GM21526 (cell line): Measurements from ENCODE around the gene DNAH1.

ENCODE experiments used
- ATAC-seq: cut with Tn5 transposase; IDR thresholded peaks from one replicate; pipeline ENCODE4 v1.9.1; 2021; ENCODE audit warnings: moderate library complexity; ENCODE audit not compliant: unreplicated experiment, low FRiP score

DNAH1 gene

GRCh38 chr3:52384019-52384761 lies 68.1 kb downstream of the DNAH1 start:
- ATAC-seq, result no peak

- ATAC-seq, result no peak
Observed at GRCh38 chr3:52385157-52385556, 69.0 kb downstream of the DNAH1 start.

- no peak for ATAC-seq
Observed at GRCh38 chr3:52387481-52387880, 71.4 kb downstream of the DNAH1 start.

GRCh38 chr3:52388348-52388821 lies 72.3 kb downstream of the DNAH1 start:
- no peak for ATAC-seq

GRCh38 chr3:52388933-52389332 lies 72.8 kb downstream of the DNAH1 start:
- no peak for ATAC-seq

- ATAC-seq, result no peak
Observed at GRCh38 chr3:52391096-52391495, 75.0 kb downstream of the DNAH1 start.

- no peak for ATAC-seq
Observed at GRCh38 chr3:52392216-52392930, 76.3 kb downstream of the DNAH1 start.

- ATAC-seq, result no peak
Observed at GRCh38 chr3:52393131-52393807, 77.2 kb downstream of the DNAH1 start.

GRCh38 chr3:52393959-52394670 lies 78.0 kb downstream of the DNAH1 start:
- no peak for ATAC-seq

- ATAC-seq, result no peak
Observed at GRCh38 chr3:52394751-52395502, 78.8 kb downstream of the DNAH1 start.

GRCh38 chr3:52395503-52395865 lies 79.4 kb downstream of the DNAH1 start:
- ATAC-seq, result no peak

- ATAC-seq, result no peak
Observed at GRCh38 chr3:52396011-52396906, 80.1 kb downstream of the DNAH1 start.

- no peak for ATAC-seq
Observed at GRCh38 chr3:52396907-52397591, 80.9 kb downstream of the DNAH1 start.

GRCh38 chr3:52397676-52398399 lies 81.7 kb downstream of the DNAH1 start:
- no peak for ATAC-seq

GRCh38 chr3:52398670-52399081 lies 82.6 kb downstream of the DNAH1 start:
- no peak for ATAC-seq

- no peak for ATAC-seq
Observed at GRCh38 chr3:52399131-52399530, 83.0 kb downstream of the DNAH1 start.

GRCh38 chr3:52399593-52399992 lies 83.5 kb downstream of the DNAH1 start:
- no peak for ATAC-seq

GRCh38 chr3:52400275-52400793 lies 84.2 kb downstream of the DNAH1 start:
- ATAC-seq, result no peak
